GM23338 (cell line): Measurements from ENCODE around the gene ZBTB20. TPM values are rescaled to one million over a fixed set of nuclear protein-coding genes. Genes with fewer than 3 reads are reported as not detected.

Experiments
- ATAC-seq: fragments of 200-7000 bp; cut with Tn5 transposase; 3 replicates; pipeline ENCODE4 v1.9.1; 2020
- DNase-seq: peaks from one replicate; pipeline ENCODE4 v3.0.0-alpha.2; 2015; ENCODE audit warnings: low spot score
- H2AFZ ChIP-seq: fragments of 200-600 bp; sonication (generic); 2 replicates; pipeline ENCODE4 v1.8.0; 2016; ENCODE audit warnings: antibody characterized with exemption, mild to moderate bottlenecking, moderate library complexity
- H3F3A ChIP-seq: fragments of 200-600 bp; sonication (generic); replicated peaks from 2 replicates; pipeline ENCODE4 v1.8.0; 2017; ENCODE audit warnings: antibody characterized with exemption, mixed run types, low read depth
- H3K27ac ChIP-seq: fragments of 200-600 bp; sonication (generic); 2 replicates; pipeline ENCODE4 v1.6.1; 2016; ENCODE audit warnings: low read depth
- H3K27me3 ChIP-seq: fragments of 200-600 bp; sonication (generic); 2 replicates; pipeline ENCODE4 v1.8.0; 2016; ENCODE audit warnings: mild to moderate bottlenecking, mixed run types, moderate library complexity; ENCODE audit not compliant: insufficient read depth
- H3K36me3 ChIP-seq: fragments of 200-600 bp; sonication (generic); 2 replicates; pipeline ENCODE4 v1.8.0; 2016; ENCODE audit warnings: mild to moderate bottlenecking; ENCODE audit not compliant: insufficient read depth
- H3K4me1 ChIP-seq: fragments of 200-600 bp; sonication (generic); 2 replicates; pipeline ENCODE4 v1.8.0; 2016; ENCODE audit warnings: mild to moderate bottlenecking, moderate library complexity; ENCODE audit not compliant: insufficient read depth
- H3K4me2 ChIP-seq: fragments of 200-600 bp; sonication (generic); 2 replicates; pipeline ENCODE4 v1.7.1; 2017; ENCODE audit warnings: mixed run types
- H3K4me3 ChIP-seq: fragments of 200-600 bp; sonication (generic); 2 replicates; pipeline ENCODE4 v1.6.1; 2016; ENCODE audit warnings: mixed run types
- H3K79me2 ChIP-seq: fragments of 200-600 bp; sonication (generic); replicated peaks from 2 replicates; pipeline ENCODE4 v1.8.0; 2017; ENCODE audit warnings: mild to moderate bottlenecking; ENCODE audit not compliant: insufficient read depth
- H3K9me2 ChIP-seq: fragments of 200-600 bp; sonication (generic); 2 replicates; pipeline ENCODE4 v1.8.0; 2017; ENCODE audit not compliant: insufficient read depth
- H4K20me1 ChIP-seq: fragments of 200-600 bp; sonication (generic); replicated peaks from 2 replicates; pipeline ENCODE4 v1.8.0; 2017; ENCODE audit warnings: mild to moderate bottlenecking; ENCODE audit not compliant: insufficient read depth
- H3K27ac Mint-ChIP-seq: 2 replicates; pipeline ENCODE4 v1.8.0; 2020; ENCODE audit warnings: inconsistent platforms, mild to moderate bottlenecking, moderate library complexity, mixed read lengths
- H3K27me3 Mint-ChIP-seq: 3 replicates; pipeline ENCODE4 v1.8.0; 2022; ENCODE audit warnings: low read depth, mild to moderate bottlenecking, moderate library complexity, mixed read lengths, inconsistent platforms; ENCODE audit not compliant: insufficient read depth, poor library complexity
- H3K36me3 Mint-ChIP-seq: 3 replicates; pipeline ENCODE4 v1.8.0; 2021; ENCODE audit warnings: low read depth, mild to moderate bottlenecking, inconsistent platforms, moderate library complexity, mixed read lengths
- H3K4me1 Mint-ChIP-seq: 3 replicates; pipeline ENCODE4 v1.8.0; 2020; ENCODE audit warnings: mild to moderate bottlenecking, inconsistent platforms, mixed read lengths
- H3K4me3 Mint-ChIP-seq: 3 replicates; pipeline ENCODE4 v1.8.0; 2021; ENCODE audit warnings: moderate library complexity, mild to moderate bottlenecking, inconsistent platforms, mixed read lengths
- H3K9me3 Mint-ChIP-seq: 3 replicates; pipeline ENCODE4 v1.8.0; 2020; ENCODE audit warnings: moderate library complexity, mild to moderate bottlenecking, inconsistent platforms, mixed read lengths
- CREB1 ChIP-seq: fragments of 250-450 bp; sonication (Bioruptor Pico); IDR thresholded peaks from 2 replicates; pipeline ENCODE4 v1.5.0; 2020; ENCODE audit warnings: low read depth, mild to moderate bottlenecking, moderate library complexity
- EZH2 ChIP-seq: fragments of 200-600 bp; sonication (generic); IDR thresholded peaks from one replicate; pipeline ENCODE4 v1.8.0; 2017; ENCODE audit warnings: antibody characterized with exemption, mild to moderate bottlenecking, low read depth; ENCODE audit not compliant: unreplicated experiment
- EZH2phosphoT487 ChIP-seq: fragments of 200-600 bp; sonication (generic); IDR thresholded peaks from one replicate; pipeline ENCODE4 v1.8.1; 2018; ENCODE audit warnings: antibody characterized with exemption; ENCODE audit not compliant: unreplicated experiment
- JUNB ChIP-seq: IDR thresholded peaks from one replicate; pipeline ENCODE4 v1.6.1; 2016; ENCODE audit warnings: antibody characterized with exemption; ENCODE audit not compliant: unreplicated experiment
- NANOG ChIP-seq: IDR thresholded peaks from 2 replicates; pipeline ENCODE4 v1.6.1; 2016; ENCODE audit warnings: antibody characterized with exemption, borderline replicate concordance
- POLR2AphosphoS5 ChIP-seq: IDR thresholded peaks from 2 replicates; pipeline ENCODE4 v1.6.1; 2016; ENCODE audit warnings: antibody characterized with exemption, low read depth
- ZNF331 ChIP-seq: fragments of 250-450 bp; sonication (Bioruptor Pico); IDR thresholded peaks from 2 replicates; pipeline ENCODE4 v1.5.0; 2020; ENCODE audit warnings: low read depth, mild to moderate bottlenecking, moderate library complexity
- polyA plus RNA-seq: library from polyadenylated mRNA; unstranded; fragments of >200 nt; fragmentation: Nextera tagmentation; extraction: Ambion mirVana; gene quantifications from 2 replicates; pipeline ENCODE4 v1.2.1, GENCODE V29; 2016
- total RNA-seq: library from RNA; depleted of rRNA; stranded (reverse); fragments of >200 nt; shearing (Covaris generic); gene quantifications from 2 replicates; pipeline ENCODE4 v1.2.3, GENCODE V29; 2014
- TF ChIP-seq, protein P1 (sequence below): fragments of 250-450 bp; sonication (Bioruptor Pico); IDR thresholded peaks from 2 replicates; pipeline ENCODE4 v1.5.0; 2020; ENCODE audit warnings: mild to moderate bottlenecking, moderate library complexity
- TF ChIP-seq, protein P2 (sequence below), 2 experiments: fragments of 200-600 bp in 1 of 2; sonication (generic) in 1 of 2; conservative IDR thresholded peaks; 2 replicates each; pipeline versions ENCODE4 v1.5.1 to v1.6.1; 2016 to 2017; ENCODE audit warnings: antibody characterized with exemption in 2 of 2, low read depth in 2 of 2, mild to moderate bottlenecking in 2 of 2, moderate library complexity in 1 of 2
- TF ChIP-seq, protein P3 (sequence below): IDR thresholded peaks from one replicate; pipeline ENCODE4 v1.6.1; 2018; ENCODE audit warnings: antibody characterized with exemption; ENCODE audit not compliant: unreplicated experiment

ZBTB20 gene
- total and polyA plus RNA-seq, 2 experiments from 2014 or later, result 2.0 to 3.3 TPM

DNA sequence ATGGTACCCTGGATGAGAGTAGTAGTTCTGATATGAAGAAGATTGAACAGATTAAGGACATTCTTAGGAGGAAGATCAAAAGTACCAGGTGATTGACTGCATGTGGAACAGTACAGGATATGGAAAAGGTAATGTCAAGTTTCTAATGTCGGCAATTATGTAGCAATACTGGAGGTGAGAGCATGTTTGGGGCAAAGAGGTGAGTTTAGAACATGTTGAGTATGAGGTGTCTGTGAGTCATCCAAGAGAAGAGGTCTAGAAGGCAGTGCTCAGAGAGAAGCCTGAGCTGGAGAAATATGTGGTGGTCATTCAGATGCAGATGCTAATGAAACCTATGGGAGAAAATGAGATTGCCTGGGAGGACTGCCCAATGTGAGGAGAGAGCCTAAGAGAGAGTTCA is 305.6 kb downstream of the ZBTB20 start (continued):
- TF ChIP-seq, protein P1, sequence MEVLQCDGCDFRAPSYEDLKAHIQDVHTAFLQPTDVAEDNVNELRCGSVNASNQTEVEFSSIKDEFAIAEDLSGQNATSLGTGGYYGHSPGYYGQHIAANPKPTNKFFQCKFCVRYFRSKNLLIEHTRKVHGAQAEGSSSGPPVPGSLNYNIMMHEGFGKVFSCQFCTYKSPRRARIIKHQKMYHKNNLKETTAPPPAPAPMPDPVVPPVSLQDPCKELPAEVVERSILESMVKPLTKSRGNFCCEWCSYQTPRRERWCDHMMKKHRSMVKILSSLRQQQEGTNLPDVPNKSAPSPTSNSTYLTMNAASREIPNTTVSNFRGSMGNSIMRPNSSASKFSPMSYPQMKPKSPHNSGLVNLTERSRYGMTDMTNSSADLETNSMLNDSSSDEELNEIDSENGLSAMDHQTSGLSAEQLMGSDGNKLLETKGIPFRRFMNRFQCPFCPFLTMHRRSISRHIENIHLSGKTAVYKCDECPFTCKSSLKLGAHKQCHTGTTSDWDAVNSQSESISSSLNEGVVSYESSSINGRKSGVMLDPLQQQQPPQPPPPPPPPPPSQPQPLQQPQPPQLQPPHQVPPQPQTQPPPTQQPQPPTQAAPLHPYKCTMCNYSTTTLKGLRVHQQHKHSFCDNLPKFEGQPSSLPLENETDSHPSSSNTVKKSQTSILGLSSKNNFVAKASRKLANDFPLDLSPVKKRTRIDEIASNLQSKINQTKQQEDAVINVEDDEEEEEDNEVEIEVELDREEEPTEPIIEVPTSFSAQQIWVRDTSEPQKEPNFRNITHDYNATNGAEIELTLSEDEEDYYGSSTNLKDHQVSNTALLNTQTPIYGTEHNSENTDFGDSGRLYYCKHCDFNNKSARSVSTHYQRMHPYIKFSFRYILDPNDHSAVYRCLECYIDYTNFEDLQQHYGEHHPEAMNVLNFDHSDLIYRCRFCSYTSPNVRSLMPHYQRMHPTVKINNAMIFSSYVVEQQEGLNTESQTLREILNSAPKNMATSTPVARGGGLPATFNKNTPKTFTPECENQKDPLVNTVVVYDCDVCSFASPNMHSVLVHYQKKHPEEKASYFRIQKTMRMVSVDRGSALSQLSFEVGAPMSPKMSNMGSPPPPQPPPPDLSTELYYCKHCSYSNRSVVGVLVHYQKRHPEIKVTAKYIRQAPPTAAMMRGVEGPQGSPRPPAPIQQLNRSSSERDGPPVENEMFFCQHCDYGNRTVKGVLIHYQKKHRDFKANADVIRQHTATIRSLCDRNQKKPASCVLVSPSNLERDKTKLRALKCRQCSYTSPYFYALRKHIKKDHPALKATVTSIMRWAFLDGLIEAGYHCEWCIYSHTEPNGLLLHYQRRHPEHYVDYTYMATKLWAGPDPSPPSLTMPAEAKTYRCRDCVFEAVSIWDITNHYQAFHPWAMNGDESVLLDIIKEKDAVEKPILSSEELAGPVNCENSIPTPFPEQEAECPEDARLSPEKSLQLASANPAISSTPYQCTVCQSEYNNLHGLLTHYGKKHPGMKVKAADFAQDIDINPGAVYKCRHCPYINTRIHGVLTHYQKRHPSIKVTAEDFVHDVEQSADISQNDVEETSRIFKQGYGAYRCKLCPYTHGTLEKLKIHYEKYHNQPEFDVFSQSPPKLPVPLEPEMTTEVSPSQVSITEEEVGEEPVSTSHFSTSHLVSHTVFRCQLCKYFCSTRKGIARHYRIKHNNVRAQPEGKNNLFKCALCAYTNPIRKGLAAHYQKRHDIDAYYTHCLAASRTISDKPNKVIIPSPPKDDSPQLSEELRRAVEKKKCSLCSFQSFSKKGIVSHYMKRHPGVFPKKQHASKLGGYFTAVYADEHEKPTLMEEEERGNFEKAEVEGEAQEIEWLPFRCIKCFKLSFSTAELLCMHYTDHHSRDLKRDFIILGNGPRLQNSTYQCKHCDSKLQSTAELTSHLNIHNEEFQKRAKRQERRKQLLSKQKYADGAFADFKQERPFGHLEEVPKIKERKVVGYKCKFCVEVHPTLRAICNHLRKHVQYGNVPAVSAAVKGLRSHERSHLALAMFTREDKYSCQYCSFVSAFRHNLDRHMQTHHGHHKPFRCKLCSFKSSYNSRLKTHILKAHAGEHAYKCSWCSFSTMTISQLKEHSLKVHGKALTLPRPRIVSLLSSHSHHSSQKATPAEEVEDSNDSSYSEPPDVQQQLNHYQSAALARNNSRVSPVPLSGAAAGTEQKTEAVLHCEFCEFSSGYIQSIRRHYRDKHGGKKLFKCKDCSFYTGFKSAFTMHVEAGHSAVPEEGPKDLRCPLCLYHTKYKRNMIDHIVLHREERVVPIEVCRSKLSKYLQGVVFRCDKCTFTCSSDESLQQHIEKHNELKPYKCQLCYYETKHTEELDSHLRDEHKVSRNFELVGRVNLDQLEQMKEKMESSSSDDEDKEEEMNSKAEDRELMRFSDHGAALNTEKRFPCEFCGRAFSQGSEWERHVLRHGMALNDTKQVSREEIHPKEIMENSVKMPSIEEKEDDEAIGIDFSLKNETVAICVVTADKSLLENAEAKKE (CRISPR knock-in tag), result no peak
- TF ChIP-seq POLR2AphosphoS5 (no peak), EZH2phosphoT487 (no peak)
- TF ChIP-seq, protein P2, sequence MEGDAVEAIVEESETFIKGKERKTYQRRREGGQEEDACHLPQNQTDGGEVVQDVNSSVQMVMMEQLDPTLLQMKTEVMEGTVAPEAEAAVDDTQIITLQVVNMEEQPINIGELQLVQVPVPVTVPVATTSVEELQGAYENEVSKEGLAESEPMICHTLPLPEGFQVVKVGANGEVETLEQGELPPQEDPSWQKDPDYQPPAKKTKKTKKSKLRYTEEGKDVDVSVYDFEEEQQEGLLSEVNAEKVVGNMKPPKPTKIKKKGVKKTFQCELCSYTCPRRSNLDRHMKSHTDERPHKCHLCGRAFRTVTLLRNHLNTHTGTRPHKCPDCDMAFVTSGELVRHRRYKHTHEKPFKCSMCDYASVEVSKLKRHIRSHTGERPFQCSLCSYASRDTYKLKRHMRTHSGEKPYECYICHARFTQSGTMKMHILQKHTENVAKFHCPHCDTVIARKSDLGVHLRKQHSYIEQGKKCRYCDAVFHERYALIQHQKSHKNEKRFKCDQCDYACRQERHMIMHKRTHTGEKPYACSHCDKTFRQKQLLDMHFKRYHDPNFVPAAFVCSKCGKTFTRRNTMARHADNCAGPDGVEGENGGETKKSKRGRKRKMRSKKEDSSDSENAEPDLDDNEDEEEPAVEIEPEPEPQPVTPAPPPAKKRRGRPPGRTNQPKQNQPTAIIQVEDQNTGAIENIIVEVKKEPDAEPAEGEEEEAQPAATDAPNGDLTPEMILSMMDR (conservative IDR thresholded peaks at IDR 0.05; ENCODE audit: low read depth in 2 of 2), result no peak

DNA sequence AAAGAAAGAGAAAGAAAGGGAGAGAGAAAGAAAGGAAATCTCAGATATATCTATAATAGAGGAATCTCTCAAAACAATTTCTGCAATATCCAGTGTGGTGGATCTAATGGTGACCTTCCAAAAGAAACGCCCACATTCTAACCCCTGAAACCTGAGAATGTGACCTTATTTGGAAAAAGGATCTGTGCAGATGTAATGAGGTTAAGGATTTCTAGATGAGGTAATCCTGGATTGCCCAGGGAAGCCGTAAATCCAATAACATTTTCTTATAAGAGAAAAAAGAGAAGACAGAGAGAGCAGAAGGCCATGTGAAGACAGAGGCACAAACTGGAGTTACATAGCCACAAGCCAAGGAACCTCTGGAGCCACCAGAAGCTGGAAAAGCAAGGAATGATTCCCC is 307.6 kb downstream of the ZBTB20 start:
- Histone ChIP-seq H4K20me1 (no peaks in the 10 kb centered on the region), H3K9me2 (peaks cover 4% of the 10 kb centered on the region), H3K79me2 (no peaks in the 10 kb centered on the region), H3K27ac (no peak overlapping the region), H3K4me3 (no peak overlapping the region), H3F3A (no peaks in the 10 kb centered on the region), H3K36me3 (no peaks in the 10 kb centered on the region), H3K27me3 (no peaks in the 10 kb centered on the region), H2AFZ (no peak overlapping the region; the same call in 1 of the 2 replicates), H3K4me1 (no peaks in the 10 kb centered on the region), H3K4me2 (no peak overlapping the region)
- Mint-ChIP-seq H3K4me3 (no peak overlapping the region), H3K9me3 (no peaks in the 10 kb centered on the region), H3K4me1 (no peaks in the 10 kb centered on the region), H3K27me3 (peaks cover 2% of the 10 kb centered on the region), H3K36me3 (no peaks in the 10 kb centered on the region), H3K27ac (no peak overlapping the region)
- no peak for DNase-seq
- ATAC-seq, result no peak
- TF ChIP-seq, protein P2 (conservative IDR thresholded peaks at IDR 0.05; ENCODE audit: low read depth in 2 of 2), result no peak
- no peak for TF ChIP-seq EZH2phosphoT487
- no peak for TF ChIP-seq NANOG
- TF ChIP-seq ZNF331 (CRISPR knock-in tag), result no peak
- no peak for TF ChIP-seq CREB1 (CRISPR knock-in tag)
- TF ChIP-seq EZH2, result no peak
- TF ChIP-seq, protein P3, sequence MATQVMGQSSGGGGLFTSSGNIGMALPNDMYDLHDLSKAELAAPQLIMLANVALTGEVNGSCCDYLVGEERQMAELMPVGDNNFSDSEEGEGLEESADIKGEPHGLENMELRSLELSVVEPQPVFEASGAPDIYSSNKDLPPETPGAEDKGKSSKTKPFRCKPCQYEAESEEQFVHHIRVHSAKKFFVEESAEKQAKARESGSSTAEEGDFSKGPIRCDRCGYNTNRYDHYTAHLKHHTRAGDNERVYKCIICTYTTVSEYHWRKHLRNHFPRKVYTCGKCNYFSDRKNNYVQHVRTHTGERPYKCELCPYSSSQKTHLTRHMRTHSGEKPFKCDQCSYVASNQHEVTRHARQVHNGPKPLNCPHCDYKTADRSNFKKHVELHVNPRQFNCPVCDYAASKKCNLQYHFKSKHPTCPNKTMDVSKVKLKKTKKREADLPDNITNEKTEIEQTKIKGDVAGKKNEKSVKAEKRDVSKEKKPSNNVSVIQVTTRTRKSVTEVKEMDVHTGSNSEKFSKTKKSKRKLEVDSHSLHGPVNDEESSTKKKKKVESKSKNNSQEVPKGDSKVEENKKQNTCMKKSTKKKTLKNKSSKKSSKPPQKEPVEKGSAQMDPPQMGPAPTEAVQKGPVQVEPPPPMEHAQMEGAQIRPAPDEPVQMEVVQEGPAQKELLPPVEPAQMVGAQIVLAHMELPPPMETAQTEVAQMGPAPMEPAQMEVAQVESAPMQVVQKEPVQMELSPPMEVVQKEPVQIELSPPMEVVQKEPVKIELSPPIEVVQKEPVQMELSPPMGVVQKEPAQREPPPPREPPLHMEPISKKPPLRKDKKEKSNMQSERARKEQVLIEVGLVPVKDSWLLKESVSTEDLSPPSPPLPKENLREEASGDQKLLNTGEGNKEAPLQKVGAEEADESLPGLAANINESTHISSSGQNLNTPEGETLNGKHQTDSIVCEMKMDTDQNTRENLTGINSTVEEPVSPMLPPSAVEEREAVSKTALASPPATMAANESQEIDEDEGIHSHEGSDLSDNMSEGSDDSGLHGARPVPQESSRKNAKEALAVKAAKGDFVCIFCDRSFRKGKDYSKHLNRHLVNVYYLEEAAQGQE, result no peak
- TF ChIP-seq JUNB, result no peak
